Peyer's patch (tissue), 4 donors: ENCODE data around the gene STAM2. TPM values are rescaled to one million over a fixed set of nuclear protein-coding genes. Genes with fewer than 3 reads are reported as not detected.
A peak's percentile ranks its signal among the peaks of the same experiment; 100 is the strongest.
"Not testable (repeated sequence)": the region's sequence is repeated elsewhere in the genome, so short reads cannot be mapped to it uniquely, and the experiment has no call there.

Source experiments
- DNase-seq, 3 donors: peaks; one replicate each; pipeline ENCODE4 v3.0.0-alpha.2; 2017 to 2019
- H3K27ac ChIP-seq, 4 donors: fragments of 200-600 bp; sonication (generic); one replicate each; pipeline ENCODE4 v1.5.1; 2016 to 2019
- H3K27me3 ChIP-seq, 2 donors: fragments of 200-600 bp; sonication (generic); one replicate each; pipeline ENCODE4 v1.5.1; 2019
- H3K36me3 ChIP-seq, 3 donors: fragments of 200-600 bp; sonication (generic); one replicate each; pipeline ENCODE4 v1.5.1; 2016 to 2019
- H3K4me1 ChIP-seq, 4 donors: fragments of 200-600 bp; sonication (generic); one replicate each; pipeline ENCODE4 v1.5.1; 2016 to 2019
- H3K4me3 ChIP-seq, 4 donors: fragments of 200-600 bp; sonication (generic); 1 replicate in 3 of 4; 2 replicates in 1 of 4; pipeline ENCODE4 v1.5.1; 2016 to 2019; ENCODE audit warnings: mild to moderate bottlenecking in 1 of 4
- H3K9me3 ChIP-seq, 4 donors: fragments of 200-600 bp; sonication (generic); one replicate each; pipeline ENCODE4 v1.5.1; 2016 to 2019; ENCODE audit warnings: mild to moderate bottlenecking in 1 of 4
- CTCF ChIP-seq, 6 experiments: fragments of 450-650 bp in 4 of 6; fragments of 200-600 bp in 2 of 6; sonication (generic) in 1 of 6; IDR thresholded peaks; one replicate each; pipeline ENCODE4 v1.5.1; 2017 to 2019; ENCODE audit warnings: antibody characterized with exemption in 6 of 6, mild to moderate bottlenecking in 3 of 6, moderate library complexity in 1 of 6
- POLR2A ChIP-seq, 2 donors: fragments of 450-650 bp; IDR thresholded peaks; one replicate each; pipeline ENCODE4 v1.5.1; 2017; ENCODE audit warnings: antibody characterized with exemption in 2 of 2, mild to moderate bottlenecking in 2 of 2, moderate library complexity in 2 of 2
- total RNA-seq, 4 donors: library from RNA; depleted of rRNA; stranded (reverse); fragments of >200 nt; gene quantifications; one replicate each; pipeline ENCODE4 v1.1.0, GENCODE V29; 2016

STAM2 gene
- total RNA-seq, 4 donors from 2014 or later: 29.7 to 46.2 (median 36.8) TPM

- no peak overlapping the region for H3K4me3 ChIP-seq
- no peaks in the 10 kb centered on the region for H3K36me3 ChIP-seq
- peak in 1 of 3 donors; percentile 58 for DNase-seq
- H3K4me1 ChIP-seq: no peaks in the 10 kb centered on the region
- no peaks in the 10 kb centered on the region for H3K9me3 ChIP-seq
- TF ChIP-seq POLR2A (IDR thresholded peaks at IDR 0.05) (no peak), CTCF (IDR thresholded peaks at IDR 0.05) (peak in 4 of 6 experiments; percentile 54 to 87 (median 85))
- no peaks in the 10 kb centered on the region for H3K27me3 ChIP-seq
- no peak overlapping the region for H3K27ac ChIP-seq
These were observed 14.3 kb upstream of the STAM2 start for GRCh38 chr2:152189622-152190495.

GRCh38 chr2:152186808-152187207 is 11.2 kb upstream of the STAM2 start:
- not testable (repeated sequence) for H3K4me1 ChIP-seq, DNase-seq, H3K27me3 ChIP-seq, H3K36me3 ChIP-seq, H3K9me3 ChIP-seq, H3K4me3 ChIP-seq, H3K27ac ChIP-seq

- no peak overlapping the region for H3K4me3 ChIP-seq
- H3K27me3 ChIP-seq: no peaks in the 10 kb centered on the region
- no peak overlapping the region for H3K27ac ChIP-seq
- no peak for TF ChIP-seq CTCF (IDR thresholded peaks at IDR 0.05)
- TF ChIP-seq POLR2A (IDR thresholded peaks at IDR 0.05): no peak
- no peak for DNase-seq
- no peaks in the 10 kb centered on the region for H3K36me3 ChIP-seq
- no peaks in the 10 kb centered on the region for H3K4me1 ChIP-seq
- H3K9me3 ChIP-seq: no peaks in the 10 kb centered on the region
These were observed 10.7 kb upstream of the STAM2 start for GRCh38 chr2:152186262-152186661.

- no peaks in the 10 kb centered on the region for H3K4me1 ChIP-seq
- no peak for TF ChIP-seq CTCF (IDR thresholded peaks at IDR 0.05)
- no peak for TF ChIP-seq POLR2A (IDR thresholded peaks at IDR 0.05)
- H3K4me3 ChIP-seq: no peak overlapping the region
- no peak for DNase-seq
- no peaks in the 10 kb centered on the region for H3K9me3 ChIP-seq
- H3K36me3 ChIP-seq: no peaks in the 10 kb centered on the region
- no peaks in the 10 kb centered on the region for H3K27me3 ChIP-seq
- no peak overlapping the region for H3K27ac ChIP-seq
These were observed 8.0 kb upstream of the STAM2 start for GRCh38 chr2:152183401-152184073.

GRCh38 chr2:152177667-152178066 is 2.1 kb upstream of the STAM2 start:
- H3K27me3 ChIP-seq, H3K27ac ChIP-seq, H3K9me3 ChIP-seq, H3K36me3 ChIP-seq, DNase-seq, H3K4me3 ChIP-seq: not testable (repeated sequence)
- H3K4me1 ChIP-seq: peaks cover 0 to 15% (median 2%) of the 10 kb centered on the region in 4 donors

GRCh38 chr2:152176113-152176714 is 651 bp upstream of the STAM2 start:
- Histone ChIP-seq H3K9me3 (no peaks in the 10 kb centered on the region), H3K27me3 (no peaks in the 10 kb centered on the region), H3K4me1 (peaks cover 0 to 27% (median 5%) of the 10 kb centered on the region in 4 donors), H3K4me3 (peak overlapping the region; percentile 73 to 96 (median 94)), H3K36me3 (no peaks in the 10 kb centered on the region), H3K27ac (peak overlapping the region; percentile 92 to 98 (median 96))
- TF ChIP-seq POLR2A (IDR thresholded peaks at IDR 0.05) (no peak), CTCF (IDR thresholded peaks at IDR 0.05) (no peak)
- DNase-seq: no peak
